ENCODE measurements around the gene THYN1.

Gene THYN1

DNA sequence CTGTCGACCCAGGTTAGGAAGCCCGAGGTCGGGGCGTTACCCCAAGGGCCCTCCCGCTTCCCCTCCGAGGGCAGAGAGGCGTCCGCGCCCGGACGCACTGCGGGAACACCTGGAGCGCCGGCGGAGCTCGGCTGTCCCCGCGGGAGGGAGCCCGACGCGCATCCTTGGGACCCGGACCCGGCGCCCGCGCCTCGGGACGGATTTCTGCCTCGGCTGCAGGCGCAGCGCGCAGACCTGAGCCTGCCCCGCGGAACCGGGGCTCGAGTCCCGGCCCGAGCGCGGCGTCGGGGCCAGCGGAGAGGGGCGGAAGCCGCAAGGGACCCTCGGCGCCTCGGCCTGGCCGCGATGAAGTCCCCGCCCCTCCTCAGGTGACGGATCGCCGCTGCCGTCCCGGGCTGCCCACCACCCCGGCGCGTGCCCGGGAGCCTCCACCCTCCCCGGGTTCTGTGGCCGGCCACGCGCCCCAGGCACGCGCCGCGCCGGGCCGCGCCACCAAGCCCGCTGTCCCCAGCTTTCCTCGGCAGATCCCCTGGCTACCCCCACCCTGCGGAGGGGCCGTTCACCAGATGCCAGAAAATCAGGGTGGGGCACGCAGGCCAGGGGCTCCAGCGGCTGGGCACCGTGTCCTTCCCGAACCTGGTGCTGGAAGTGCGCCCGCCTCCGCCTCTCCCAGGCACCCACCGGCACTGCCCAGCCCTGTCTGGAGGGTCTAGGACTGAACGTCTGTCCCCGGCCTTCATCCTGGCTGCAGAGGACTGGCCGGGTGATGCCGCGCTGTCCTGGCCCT is 23.4 kb upstream of the THYN1 start:
- no peaks in the 10 kb centered on the region for H3K27me3 ChIP-seq (ENCODE audit: insufficient read depth, low read length, poor library complexity)
- H3K23ac ChIP-seq (ENCODE audit: low read length): peak overlapping the region; percentile 81
- no peak overlapping the region for H2AK5ac ChIP-seq (ENCODE audit: low read length)
- no CpG with 5 or more reads among the region's 88 CpGs for WGBS (ENCODE audit: extremely low coverage, insufficient coverage, low lambda C conversion rate)
- H3K4ac ChIP-seq (ENCODE audit: low read depth, low read length): no peak overlapping the region
- peaks cover 6% of the 10 kb centered on the region for H3K79me2 ChIP-seq (ENCODE audit: control insufficient read depth, insufficient read depth, low read length)
- DNase-seq: peak; percentile 53
- H3K56ac ChIP-seq (ENCODE audit: low read length): peak overlapping the region; percentile 92
- H4K8ac ChIP-seq (ENCODE audit: low read depth, low read length): no peak overlapping the region
- peaks cover 2% of the 10 kb centered on the region for H3K4me1 ChIP-seq (ENCODE audit: control insufficient read depth, low read depth, low read length)
- H3K4me2 ChIP-seq (ENCODE audit: low read length): peak overlapping the region; percentile 63
- H2BK120ac ChIP-seq (ENCODE audit: low read depth, low read length): no peak overlapping the region
- H3K27ac ChIP-seq (ENCODE audit: low read depth, low read length): no peak overlapping the region
- peak overlapping the region; percentile 78 for H3K9ac ChIP-seq (ENCODE audit: low read length)
- no peaks in the 10 kb centered on the region for H3K79me1 ChIP-seq (ENCODE audit: low read length)
- no peak overlapping the region for H2BK15ac ChIP-seq (replicated peaks; ENCODE audit: low read depth)
- H2BK5ac ChIP-seq (ENCODE audit: low read length): no peak overlapping the region
- no peak overlapping the region for H4K5ac ChIP-seq (ENCODE audit: low read length)
- H3K4me3 ChIP-seq (ENCODE audit: low read length): peak overlapping the region; percentile 17
- no peaks in the 10 kb centered on the region for H3K36me3 ChIP-seq (ENCODE audit: control insufficient read depth, insufficient read depth, low read length)
- H3K18ac ChIP-seq (ENCODE audit: low read length): peak overlapping the region; percentile 20

DNA sequence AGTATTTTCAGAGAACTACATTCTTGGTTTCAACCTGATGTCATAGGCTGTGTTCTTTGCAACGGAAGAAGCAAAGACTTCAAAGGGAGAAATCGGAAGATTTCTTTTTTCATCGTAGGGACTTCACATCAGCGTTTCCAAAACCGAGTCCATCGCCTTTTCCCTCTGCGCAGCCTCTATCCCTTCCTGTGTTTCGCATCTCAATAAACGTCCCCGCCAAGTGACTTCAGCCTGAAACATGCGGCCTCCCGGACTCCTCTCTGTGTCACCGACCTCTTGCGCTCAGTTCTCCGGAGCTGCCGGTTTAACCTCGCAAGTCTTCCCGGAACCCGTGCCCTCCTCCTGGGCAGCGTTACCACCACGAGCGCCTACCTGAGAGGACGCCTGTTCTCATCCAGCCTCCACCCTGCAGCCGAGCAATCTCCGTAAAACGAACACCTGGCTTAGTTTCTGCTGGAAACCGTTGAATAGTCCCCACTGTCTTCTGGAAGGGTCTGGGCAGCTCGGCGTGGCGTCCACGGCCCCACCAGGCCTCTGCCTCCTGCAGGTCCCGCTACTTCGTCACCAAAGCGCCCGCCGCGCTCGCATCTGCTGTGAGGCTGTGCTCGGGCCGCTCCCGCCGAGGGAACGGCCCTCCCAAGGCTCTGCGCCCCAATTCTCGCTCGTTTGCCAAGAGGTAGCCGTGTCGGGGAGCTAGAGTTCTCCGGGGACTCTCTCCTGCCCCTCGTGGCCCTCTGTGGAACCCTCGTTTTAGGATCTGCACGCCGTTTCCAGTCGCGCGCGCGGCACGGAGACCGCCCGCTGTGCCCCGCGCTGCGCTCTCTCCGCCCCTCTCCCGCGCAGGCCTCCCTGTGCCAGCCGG is 22.6 kb upstream of the THYN1 start, which contains the start of gene GLB1L3:
TSS of gene GLB1L3 (plus strand) at position 846 of the 862 bp plus-strand sequence. CDS start 362 bp downstream, outside the sequence.
- Histone ChIP-seq H4K8ac (ENCODE audit: low read depth, low read length) (no peak within 1 kb of the TSS), H3K4me2 (ENCODE audit: low read length) (peak within 1 kb of the TSS; percentile 63), H3K18ac (ENCODE audit: low read length) (peak within 1 kb of the TSS; percentile 20), H3K27ac (ENCODE audit: low read depth, low read length) (no peak within 1 kb of the TSS), H3K4me1 (ENCODE audit: control insufficient read depth, low read depth, low read length) (peaks cover 2% of the 10 kb centered on the region), H3K4ac (ENCODE audit: low read depth, low read length) (no peak within 1 kb of the TSS), H3K36me3 (ENCODE audit: control insufficient read depth, insufficient read depth, low read length) (no peaks in the 10 kb centered on the region), H3K23ac (ENCODE audit: low read length) (peak within 1 kb of the TSS; percentile 81), H3K79me1 (ENCODE audit: low read length) (no peaks in the 10 kb centered on the region), H2BK5ac (ENCODE audit: low read length) (no peak within 1 kb of the TSS), H3K79me2 (ENCODE audit: control insufficient read depth, insufficient read depth, low read length) (peaks cover 6% of the 10 kb centered on the region), H2BK15ac (replicated peaks; ENCODE audit: low read depth) (no peak within 1 kb of the TSS), H3K27me3 (ENCODE audit: insufficient read depth, low read length, poor library complexity) (no peaks in the 10 kb centered on the region), H2AK5ac (ENCODE audit: low read length) (no peak within 1 kb of the TSS), H3K9ac (ENCODE audit: low read length) (peak within 1 kb of the TSS; percentile 78), H4K5ac (ENCODE audit: low read length) (no peak within 1 kb of the TSS), H2BK120ac (ENCODE audit: low read depth, low read length) (no peak within 1 kb of the TSS), H3K56ac (ENCODE audit: low read length) (peak within 1 kb of the TSS; percentile 92), H3K4me3 (ENCODE audit: low read length) (peak within 1 kb of the TSS; percentile 17)
- DNase-seq: peak; percentile 76
- no CpG with 5 or more reads among the region's 68 CpGs for WGBS (ENCODE audit: extremely low coverage, insufficient coverage, low lambda C conversion rate)

DNA sequence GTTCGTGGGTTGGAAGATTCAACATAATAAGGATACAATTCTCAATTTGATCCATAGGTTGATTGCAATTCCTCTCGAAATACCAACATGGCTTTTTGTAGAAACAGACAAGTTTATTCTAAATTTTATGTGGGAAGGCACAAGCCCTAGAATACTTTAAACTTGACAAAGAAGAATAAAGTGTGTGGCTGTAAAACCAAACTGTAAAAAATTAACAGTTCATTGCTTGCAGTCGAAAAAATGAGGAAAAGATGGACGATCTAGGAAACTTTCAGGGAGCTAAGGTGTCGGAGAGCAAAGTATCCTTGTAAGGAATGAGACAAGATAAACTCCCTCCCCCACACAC is 22.0 kb upstream of the THYN1 start:
- Histone ChIP-seq H3K4ac (ENCODE audit: low read depth, low read length) (no peak overlapping the region), H2BK120ac (ENCODE audit: low read depth, low read length) (no peak overlapping the region), H4K5ac (ENCODE audit: low read length) (no peak overlapping the region), H3K4me2 (ENCODE audit: low read length) (peak overlapping the region; percentile 63), H3K9ac (ENCODE audit: low read length) (peak overlapping the region; percentile 78), H3K4me1 (ENCODE audit: control insufficient read depth, low read depth, low read length) (peaks cover 2% of the 10 kb centered on the region), H3K79me1 (ENCODE audit: low read length) (no peaks in the 10 kb centered on the region), H4K8ac (ENCODE audit: low read depth, low read length) (no peak overlapping the region), H3K23ac (ENCODE audit: low read length) (no peak overlapping the region), H3K27ac (ENCODE audit: low read depth, low read length) (no peak overlapping the region), H3K27me3 (ENCODE audit: insufficient read depth, low read length, poor library complexity) (no peaks in the 10 kb centered on the region), H2BK5ac (ENCODE audit: low read length) (no peak overlapping the region), H3K4me3 (ENCODE audit: low read length) (peak overlapping the region; percentile 17), H2BK15ac (replicated peaks; ENCODE audit: low read depth) (no peak overlapping the region), H3K18ac (ENCODE audit: low read length) (no peak overlapping the region), H3K79me2 (ENCODE audit: control insufficient read depth, insufficient read depth, low read length) (peaks cover 6% of the 10 kb centered on the region), H2AK5ac (ENCODE audit: low read length) (no peak overlapping the region), H3K36me3 (ENCODE audit: control insufficient read depth, insufficient read depth, low read length) (no peaks in the 10 kb centered on the region), H3K56ac (ENCODE audit: low read length) (peak overlapping the region; percentile 92)
- no peak for DNase-seq
- no CpG with 5 or more reads among the region's 5 CpGs for WGBS (ENCODE audit: extremely low coverage, insufficient coverage, low lambda C conversion rate)

DNA sequence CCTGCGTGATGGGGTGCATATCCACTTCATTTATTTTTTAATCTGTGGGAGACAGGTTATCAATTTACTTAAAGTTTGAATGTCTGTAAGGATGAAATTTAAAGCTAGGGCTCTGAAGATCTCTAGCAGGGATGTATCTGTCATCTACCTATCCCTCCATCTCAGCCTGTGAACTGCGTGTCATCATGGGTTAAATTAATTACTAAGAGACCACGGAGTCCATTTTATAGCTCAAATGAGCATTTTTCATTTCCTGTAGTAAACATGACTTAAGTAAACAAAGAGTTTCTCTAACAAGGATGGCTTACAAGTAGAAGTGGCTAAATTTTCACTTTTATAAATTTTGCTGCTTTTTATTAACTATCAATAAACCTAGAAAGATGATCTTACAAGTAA is 20.2 kb upstream of the THYN1 start:
- H3K18ac ChIP-seq (ENCODE audit: low read length): no peak overlapping the region
- H3K4me2 ChIP-seq (ENCODE audit: low read length): no peak overlapping the region
- no peaks in the 10 kb centered on the region for H3K27me3 ChIP-seq (ENCODE audit: insufficient read depth, low read length, poor library complexity)
- H3K23ac ChIP-seq (ENCODE audit: low read length): no peak overlapping the region
- H3K9ac ChIP-seq (ENCODE audit: low read length): no peak overlapping the region
- no peak overlapping the region for H2BK120ac ChIP-seq (ENCODE audit: low read depth, low read length)
- H4K5ac ChIP-seq (ENCODE audit: low read length): no peak overlapping the region
- no peak overlapping the region for H2BK15ac ChIP-seq (replicated peaks; ENCODE audit: low read depth)
- no CpG with 5 or more reads among the region's 3 CpGs for WGBS (ENCODE audit: extremely low coverage, insufficient coverage, low lambda C conversion rate)
- H3K27ac ChIP-seq (ENCODE audit: low read depth, low read length): no peak overlapping the region
- H2AK5ac ChIP-seq (ENCODE audit: low read length): no peak overlapping the region
- H3K79me2 ChIP-seq (ENCODE audit: control insufficient read depth, insufficient read depth, low read length): peaks cover 6% of the 10 kb centered on the region
- no peak overlapping the region for H2BK5ac ChIP-seq (ENCODE audit: low read length)
- no peaks in the 10 kb centered on the region for H3K79me1 ChIP-seq (ENCODE audit: low read length)
- no peak for DNase-seq
- H3K4ac ChIP-seq (ENCODE audit: low read depth, low read length): no peak overlapping the region
- no peaks in the 10 kb centered on the region for H3K36me3 ChIP-seq (ENCODE audit: control insufficient read depth, insufficient read depth, low read length)
- H3K56ac ChIP-seq (ENCODE audit: low read length): no peak overlapping the region
- H4K8ac ChIP-seq (ENCODE audit: low read depth, low read length): no peak overlapping the region
- no peak overlapping the region for H3K4me3 ChIP-seq (ENCODE audit: low read length)
- H3K4me1 ChIP-seq (ENCODE audit: control insufficient read depth, low read depth, low read length): peaks cover 2% of the 10 kb centered on the region

DNA sequence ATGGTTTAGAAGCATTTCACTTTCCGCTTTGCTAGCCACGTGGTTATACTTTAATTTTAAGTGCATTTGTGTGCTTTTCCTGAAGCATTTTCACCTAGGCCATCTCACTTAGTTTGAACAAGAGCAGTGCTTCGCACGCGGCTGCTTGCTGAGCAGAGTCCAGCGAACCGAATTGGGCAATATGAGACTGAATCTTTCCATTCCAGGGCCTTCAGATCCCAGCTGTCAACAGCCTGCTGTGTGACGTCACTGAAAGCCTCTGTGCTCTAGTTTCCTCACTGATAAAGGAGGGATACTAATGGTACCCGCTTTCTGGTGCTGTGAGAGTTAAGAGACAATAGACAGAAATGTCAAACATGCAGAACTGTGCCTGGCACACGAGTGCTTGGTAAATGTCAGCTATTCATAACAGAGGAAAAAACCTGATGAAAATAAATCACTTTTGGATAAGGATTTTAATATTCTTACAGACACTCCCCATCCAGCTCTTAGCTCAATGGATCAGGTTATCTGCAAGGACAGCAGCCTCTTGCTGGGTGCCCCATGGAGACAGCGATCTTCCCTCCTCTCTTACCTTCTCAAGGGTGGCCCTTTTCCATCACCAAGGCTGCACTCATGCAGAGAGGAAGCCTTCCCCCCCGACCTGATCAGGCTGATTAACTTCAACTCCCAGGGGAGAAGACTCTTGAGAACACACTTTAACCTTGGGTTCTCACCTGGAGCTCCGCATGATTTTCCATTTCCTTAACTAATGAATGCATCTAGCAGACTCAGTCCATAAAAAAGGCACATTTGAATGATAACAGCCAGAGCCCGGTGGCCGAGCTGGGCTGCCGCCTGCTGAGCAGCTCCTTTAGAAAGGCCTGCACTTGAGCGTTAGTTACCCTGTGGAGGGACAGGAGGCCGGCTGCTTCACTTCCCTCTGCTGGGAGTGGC is 19.5 kb upstream of the THYN1 start:
- Histone ChIP-seq H2BK15ac (replicated peaks; ENCODE audit: low read depth) (no peak overlapping the region), H3K4me2 (ENCODE audit: low read length) (peak overlapping the region; percentile 10), H3K23ac (ENCODE audit: low read length) (no peak overlapping the region), H3K9ac (ENCODE audit: low read length) (no peak overlapping the region), H3K27me3 (ENCODE audit: insufficient read depth, low read length, poor library complexity) (no peaks in the 10 kb centered on the region), H2BK5ac (ENCODE audit: low read length) (no peak overlapping the region), H2BK120ac (ENCODE audit: low read depth, low read length) (no peak overlapping the region), H3K4ac (ENCODE audit: low read depth, low read length) (no peak overlapping the region), H3K27ac (ENCODE audit: low read depth, low read length) (no peak overlapping the region), H3K79me2 (ENCODE audit: control insufficient read depth, insufficient read depth, low read length) (peaks cover 6% of the 10 kb centered on the region), H3K79me1 (ENCODE audit: low read length) (no peaks in the 10 kb centered on the region), H4K5ac (ENCODE audit: low read length) (no peak overlapping the region), H3K18ac (ENCODE audit: low read length) (no peak overlapping the region), H3K4me1 (ENCODE audit: control insufficient read depth, low read depth, low read length) (peaks cover 2% of the 10 kb centered on the region), H4K8ac (ENCODE audit: low read depth, low read length) (no peak overlapping the region), H3K56ac (ENCODE audit: low read length) (no peak overlapping the region), H2AK5ac (ENCODE audit: low read length) (no peak overlapping the region), H3K36me3 (ENCODE audit: control insufficient read depth, insufficient read depth, low read length) (no peaks in the 10 kb centered on the region), H3K4me3 (ENCODE audit: low read length) (no peak overlapping the region)
- no CpG with 5 or more reads among the region's 18 CpGs for WGBS (ENCODE audit: extremely low coverage, insufficient coverage, low lambda C conversion rate)
- peak; percentile 37 for DNase-seq
